CD4-positive, alpha-beta T cell (primary cell): ENCODE measurements around the gene POLR1F. TPM values are rescaled to one million over a fixed set of nuclear protein-coding genes. Genes with fewer than 3 reads are reported as not detected.
"Not testable (repeated sequence)": the region's sequence is repeated elsewhere in the genome, so short reads cannot be mapped to it uniquely, and the experiment has no call there.

Experiments used
- ATAC-seq: fragments of 200-7000 bp; cut with Tn5 transposase; one replicate; pipeline ENCODE4 v1.10.0; 2022; ENCODE audit warnings: mild to moderate bottlenecking; ENCODE audit not compliant: poor library complexity
- CTCF ChIA-PET: fragments of 350-600 bp; sonication (Branson Sonifier 250); formaldehyde crosslinking; loops from one replicate; lab custom pipeline; 2021; ENCODE audit warnings: antibody characterized with exemption, inconsistent platforms; lab: Charles Lee
- POLR2A ChIA-PET: fragments of 350-600 bp; sonication (Branson Sonifier 250); formaldehyde crosslinking; loops from one replicate; lab custom pipeline; 2021; ENCODE audit warnings: antibody characterized with exemption, inconsistent platforms; lab: Charles Lee
- DNase-seq, 14 experiments: peaks; one replicate each; pipeline ENCODE4 v3.0.0-alpha.2; 2013 to 2020; ENCODE audit warnings: mixed read lengths in 2 of 14
- H3K27ac ChIP-seq, 2 donors: one replicate each; pipeline versions ENCODE4 v1.5.1 to v1.7.0; 2013; ENCODE audit warnings: low read length in 2 of 2, low read depth in 1 of 2, mild to moderate bottlenecking in 1 of 2
- H3K27me3 ChIP-seq, 2 experiments: 1 replicate in 1 of 2; 2 replicates in 1 of 2; pipeline versions ENCODE4 v1.6.1 to v1.7.0; 2013; ENCODE audit warnings: low read length in 2 of 2, control low read depth in 1 of 2, mild to moderate bottlenecking in 1 of 2, moderate library complexity in 1 of 2; ENCODE audit not compliant: insufficient read depth in 2 of 2, control insufficient read depth in 1 of 2
- H3K36me3 ChIP-seq: one replicate; pipeline ENCODE4 v1.6.1; 2013; ENCODE audit warnings: low read length, control low read depth; ENCODE audit not compliant: insufficient read depth
- H3K4me1 ChIP-seq: one replicate; pipeline ENCODE4 v1.6.1; 2013; ENCODE audit warnings: low read length, control low read depth; ENCODE audit not compliant: insufficient read depth
- H3K4me3 ChIP-seq: one replicate; pipeline ENCODE4 v1.5.1; 2013; ENCODE audit warnings: mild to moderate bottlenecking, low read length, moderate library complexity
- H3K9me3 ChIP-seq, 2 experiments: 1 replicate in 1 of 2; 2 replicates in 1 of 2; pipeline versions ENCODE4 v1.6.1 to v1.7.0; 2013; ENCODE audit warnings: low read length in 2 of 2, mild to moderate bottlenecking in 2 of 2, control low read depth in 1 of 2, moderate library complexity in 1 of 2; ENCODE audit not compliant: control insufficient read depth in 1 of 2, insufficient read depth in 1 of 2
- H3K27ac Mint-ChIP-seq: one replicate; pipeline ENCODE4 v1.8.0; 2020; ENCODE audit warnings: mixed read lengths
- H3K27me3 Mint-ChIP-seq: one replicate; pipeline ENCODE4 v1.8.0; 2021; ENCODE audit warnings: mixed read lengths
- H3K36me3 Mint-ChIP-seq: one replicate; pipeline ENCODE4 v1.8.0; 2021; ENCODE audit warnings: low read depth, mixed read lengths
- H3K4me1 Mint-ChIP-seq: one replicate; pipeline ENCODE4 v1.8.0; 2021; ENCODE audit warnings: low read depth, mixed read lengths
- H3K4me3 Mint-ChIP-seq: one replicate; pipeline ENCODE4 v1.8.0; 2020; ENCODE audit warnings: mild to moderate bottlenecking, mixed read lengths
- H3K9me3 Mint-ChIP-seq: one replicate; pipeline ENCODE4 v1.8.0; 2020; ENCODE audit warnings: mixed read lengths
- CTCF ChIP-seq: fragments of 200-600 bp; IDR thresholded peaks from one replicate; pipeline ENCODE4 v1.8.0; 2022; ENCODE audit warnings: antibody characterized with exemption, mild to moderate bottlenecking
- intact Hi-C, 2 experiments: fragments of 100-400 bp; cut with DNase I in 1 of 2; cut with micrococcal nuclease in 1 of 2; formaldehyde crosslinking; loops; one replicate each; pipeline versions ENCODE4 v1.15.1 to v1.9.0; 2023 to 2025; cut with DNase I, micrococcal nuclease
- total RNA-seq, 174 experiments: library from RNA in 2 of 174; stranded (reverse) in 2 of 174; gene quantifications; one replicate each; pipeline ENCODE4 v1.2.3 and lab custom pipeline; 2021 to 2026

POLR1F gene
- total RNA-seq, 2 experiments from 2014 or later: 31.7 to 32.2 TPM

DNA sequence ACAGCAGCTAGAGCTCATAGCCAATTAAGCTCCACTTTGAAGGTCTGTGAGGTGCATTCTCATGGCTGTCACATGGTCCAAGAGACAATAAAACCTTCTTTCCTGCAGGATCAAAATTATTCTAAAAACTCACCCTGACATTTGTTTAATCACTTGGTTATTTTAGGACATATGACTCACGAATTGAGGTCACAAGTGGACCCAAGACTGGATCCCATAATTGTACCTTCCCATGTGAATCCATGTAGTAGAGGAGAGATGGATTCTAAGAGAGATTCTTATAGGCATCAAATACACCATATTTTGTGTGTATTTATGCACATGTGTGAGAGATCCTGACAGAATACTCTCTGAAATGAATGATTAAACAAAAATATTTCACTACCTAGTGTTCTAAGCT is 18.1 kb downstream of the POLR1F start:
- no peak overlapping the region for H3K4me3 Mint-ChIP-seq
- ChIA-PET CTCF (no interaction called here), POLR2A (no interaction called here)
- no peak for TF ChIP-seq CTCF
- no peak overlapping the region for H3K4me3 ChIP-seq
- no peak overlapping the region for H3K27ac ChIP-seq
- H3K9me3 Mint-ChIP-seq: no peaks in the 10 kb centered on the region
- intact Hi-C loops: no loop called here
- H3K4me1 ChIP-seq: no peaks in the 10 kb centered on the region
- H3K9me3 ChIP-seq: no peaks in the 10 kb centered on the region
- peaks cover 7% of the 10 kb centered on the region for H3K36me3 Mint-ChIP-seq
- H3K27me3 ChIP-seq: no peaks in the 10 kb centered on the region
- no peak overlapping the region for H3K27ac Mint-ChIP-seq
- DNase-seq (no peak), ATAC-seq (no peak)
- no peaks in the 10 kb centered on the region for H3K4me1 Mint-ChIP-seq
- no peaks in the 10 kb centered on the region for H3K36me3 ChIP-seq
- H3K27me3 Mint-ChIP-seq: peaks cover 4% of the 10 kb centered on the region

DNA sequence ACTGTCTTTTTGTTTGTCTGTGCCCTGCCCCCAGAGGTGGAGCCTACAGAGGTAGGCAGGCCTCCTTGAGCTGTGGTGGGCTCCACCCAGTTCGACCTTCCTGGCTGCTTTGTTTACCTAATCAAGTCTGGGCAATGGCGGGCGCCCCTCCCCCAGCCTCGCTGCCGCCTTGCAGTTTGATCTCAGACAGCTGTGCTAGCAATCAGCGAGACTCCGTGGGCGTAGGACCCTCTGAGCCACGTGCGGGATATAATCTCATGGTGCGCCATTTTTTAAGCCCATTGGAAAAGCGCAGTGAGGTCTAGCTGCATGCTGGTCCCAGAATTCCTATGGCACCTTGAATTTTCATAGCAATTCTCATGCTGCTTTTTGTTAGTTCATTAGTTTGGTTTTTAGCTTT is 19.7 kb downstream of the POLR1F start:
- H3K9me3 Mint-ChIP-seq, H3K9me3 ChIP-seq, H3K36me3 ChIP-seq, intact Hi-C loops, H3K4me3 Mint-ChIP-seq, CTCF ChIA-PET, H3K36me3 Mint-ChIP-seq, POLR2A ChIA-PET, DNase-seq, H3K27ac ChIP-seq, H3K4me1 ChIP-seq, ATAC-seq, H3K27ac Mint-ChIP-seq, H3K27me3 Mint-ChIP-seq, H3K4me1 Mint-ChIP-seq, H3K4me3 ChIP-seq, H3K27me3 ChIP-seq: not testable (repeated sequence)

- ChIA-PET CTCF (no interaction called here), POLR2A (no interaction called here)
- Histone ChIP-seq H3K27ac (no peak overlapping the region), H3K4me1 (no peaks in the 10 kb centered on the region), H3K36me3 (no peaks in the 10 kb centered on the region), H3K4me3 (no peak overlapping the region), H3K9me3 (no peaks in the 10 kb centered on the region), H3K27me3 (no peaks in the 10 kb centered on the region)
- H3K36me3 Mint-ChIP-seq: no peaks in the 10 kb centered on the region
- ATAC-seq (no peak), DNase-seq (no peak)
- no peaks in the 10 kb centered on the region for H3K4me1 Mint-ChIP-seq
- intact Hi-C loops: no loop called here
- H3K4me3 Mint-ChIP-seq: no peak overlapping the region
- no peak overlapping the region for H3K27ac Mint-ChIP-seq
- H3K27me3 Mint-ChIP-seq: no peaks in the 10 kb centered on the region
- TF ChIP-seq CTCF: no peak
- H3K9me3 Mint-ChIP-seq: no peaks in the 10 kb centered on the region
Measured at GRCh38 chr7:19681596-19681995, 27.2 kb downstream of the POLR1F start.

- no peaks in the 10 kb centered on the region for H3K4me1 ChIP-seq
- no peak for ATAC-seq
- no peaks in the 10 kb centered on the region for H3K27me3 Mint-ChIP-seq
- no peaks in the 10 kb centered on the region for H3K36me3 ChIP-seq
- H3K4me1 Mint-ChIP-seq: no peaks in the 10 kb centered on the region
- no peaks in the 10 kb centered on the region for H3K27me3 ChIP-seq
- no peak overlapping the region for H3K4me3 ChIP-seq
- CTCF ChIA-PET: no interaction called here
- H3K4me3 Mint-ChIP-seq: no peak overlapping the region
- no peaks in the 10 kb centered on the region for H3K9me3 ChIP-seq
- POLR2A ChIA-PET: no interaction called here
- intact Hi-C loops: no loop called here
- no peak overlapping the region for H3K27ac Mint-ChIP-seq
- no peaks in the 10 kb centered on the region for H3K36me3 Mint-ChIP-seq
- no peak for TF ChIP-seq CTCF
- H3K9me3 Mint-ChIP-seq: no peaks in the 10 kb centered on the region
- no peak for DNase-seq
- no peak overlapping the region for H3K27ac ChIP-seq
Measured at GRCh38 chr7:19677180-19677579, 31.7 kb downstream of the POLR1F start.
